ENCODE data around the gene BCL2L11. TPM values are rescaled to one million over a fixed set of nuclear protein-coding genes. Genes with fewer than 3 reads are reported as not detected.

Gene BCL2L11
- total RNA-seq, 1 experiment from 2014 or later: 21.2 TPM

DNA sequence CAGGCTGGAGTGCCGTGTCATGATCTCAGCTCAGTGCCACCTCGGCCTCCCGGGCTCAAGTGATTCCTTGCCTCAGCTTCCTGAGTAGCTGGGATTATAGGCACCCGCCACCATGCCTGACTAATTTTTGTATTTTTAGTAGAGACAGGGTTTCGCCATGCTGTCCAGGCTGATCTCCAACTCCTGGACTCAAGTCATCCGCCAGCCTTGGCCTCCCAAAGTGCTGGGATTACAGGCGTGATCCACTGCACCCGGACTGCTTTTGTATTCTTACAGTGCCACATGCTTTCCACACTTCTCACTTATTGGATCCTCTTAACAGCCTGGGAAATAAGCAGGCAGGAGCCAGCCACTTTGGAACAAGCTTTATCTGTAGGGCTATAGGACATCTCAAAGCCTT is 25.3 kb upstream of the BCL2L11 start:
- Histone ChIP-seq H2BK20ac (ENCODE audit: low read depth, low read length, poor library complexity, severe bottlenecking) (no peak overlapping the region), H4K91ac (ENCODE audit: insufficient read length, low read depth, low read length) (no peak overlapping the region), H2BK15ac (ENCODE audit: low read depth, low read length) (no peak overlapping the region), H3K18ac (ENCODE audit: insufficient read length, low read depth, low read length) (no peak overlapping the region), H2BK120ac (ENCODE audit: low read depth, low read length, poor library complexity, severe bottlenecking) (no peak overlapping the region), H3K4me1 (ENCODE audit: insufficient read depth, low read length) (no peaks in the 10 kb centered on the region), H3K9me3 (ENCODE audit: control insufficient read depth, low read depth, low read length) (no peaks in the 10 kb centered on the region), H3K23me2 (ENCODE audit: insufficient read length, low read depth, low read length, poor library complexity, severe bottlenecking) (no peaks in the 10 kb centered on the region), H3K4me2 (ENCODE audit: insufficient read depth, insufficient read length, low read length) (no peak overlapping the region), H3K23ac (ENCODE audit: insufficient read length, low read depth, low read length) (no peak overlapping the region), H3T11ph (ENCODE audit: low read length) (no peak overlapping the region), H2BK12ac (ENCODE audit: insufficient read length, low read depth, low read length) (no peak overlapping the region), H2BK5ac (ENCODE audit: insufficient read length, low read length) (no peak overlapping the region), H4K20me1 (ENCODE audit: control insufficient read depth, insufficient read depth, insufficient read length) (no peaks in the 10 kb centered on the region), H3K9ac (ENCODE audit: extremely low read depth, insufficient read length, low read length) (no peak overlapping the region), H3K56ac (ENCODE audit: insufficient read length, low read depth, low read length) (no peak overlapping the region), H3K27ac (ENCODE audit: insufficient read length, low read depth, low read length) (no peak overlapping the region), H3K4ac (ENCODE audit: low read depth, low read length) (no peak overlapping the region), H4K5ac (ENCODE audit: insufficient read length, low read depth, low read length) (no peak overlapping the region), H4K8ac (replicated peaks; ENCODE audit: insufficient read length, low read depth, low read length) (no peak overlapping the region), H3K79me1 (ENCODE audit: insufficient read depth, low read depth, low read length, poor library complexity, severe bottlenecking) (no peaks in the 10 kb centered on the region), H2AK5ac (ENCODE audit: insufficient read length, low read length) (no peak overlapping the region), H3K27me3 (ENCODE audit: insufficient read depth, low read length) (no peaks in the 10 kb centered on the region), H3K14ac (ENCODE audit: insufficient read depth, low read length) (no peak overlapping the region), H3K79me2 (ENCODE audit: insufficient read depth, low read length) (no peaks in the 10 kb centered on the region), H2AFZ (ENCODE audit: low read length) (no peak overlapping the region)
- no peak for DNase-seq
- Mint-ChIP-seq H3K4me3 (no peak overlapping the region), H3K27ac (no peak overlapping the region), H3K9me3 (no peaks in the 10 kb centered on the region), H3K36me3 (ENCODE audit: insufficient read depth in 1 of 3, low read depth in 3 of 3) (peaks cover 0 to 3% (median 0%) of the 10 kb centered on the region in 3 experiments; a peak in 1 of 7 replicates), H3K4me1 (peaks cover 4% of the 10 kb centered on the region in 2 experiments; a peak in 3 of 4 replicates), H3K27me3 (ENCODE audit: low read depth) (no peaks in the 10 kb centered on the region)
- TF ChIP-seq, protein P1, sequence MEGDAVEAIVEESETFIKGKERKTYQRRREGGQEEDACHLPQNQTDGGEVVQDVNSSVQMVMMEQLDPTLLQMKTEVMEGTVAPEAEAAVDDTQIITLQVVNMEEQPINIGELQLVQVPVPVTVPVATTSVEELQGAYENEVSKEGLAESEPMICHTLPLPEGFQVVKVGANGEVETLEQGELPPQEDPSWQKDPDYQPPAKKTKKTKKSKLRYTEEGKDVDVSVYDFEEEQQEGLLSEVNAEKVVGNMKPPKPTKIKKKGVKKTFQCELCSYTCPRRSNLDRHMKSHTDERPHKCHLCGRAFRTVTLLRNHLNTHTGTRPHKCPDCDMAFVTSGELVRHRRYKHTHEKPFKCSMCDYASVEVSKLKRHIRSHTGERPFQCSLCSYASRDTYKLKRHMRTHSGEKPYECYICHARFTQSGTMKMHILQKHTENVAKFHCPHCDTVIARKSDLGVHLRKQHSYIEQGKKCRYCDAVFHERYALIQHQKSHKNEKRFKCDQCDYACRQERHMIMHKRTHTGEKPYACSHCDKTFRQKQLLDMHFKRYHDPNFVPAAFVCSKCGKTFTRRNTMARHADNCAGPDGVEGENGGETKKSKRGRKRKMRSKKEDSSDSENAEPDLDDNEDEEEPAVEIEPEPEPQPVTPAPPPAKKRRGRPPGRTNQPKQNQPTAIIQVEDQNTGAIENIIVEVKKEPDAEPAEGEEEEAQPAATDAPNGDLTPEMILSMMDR (conservative IDR thresholded peaks at IDR 0.05): no peak
- whole genome bisulfite sequencing (ENCODE audit: extremely low coverage, insufficient read length, low lambda C conversion rate): no CpG with 5 or more reads among the region's 8 CpGs

All from H9 (cell line).